Stimulated activated CD8-positive, alpha-beta memory T cell treated with anti-CD3 and anti-CD28 coated beads, Interleukin-12 subunit alpha, Interleukin-12 subunit beta, amount 100 ng/mL, for 4 hours (primary cell): ENCODE measurements around the gene CDYL2.

ENCODE experiments used
- DNase-seq: peaks from one replicate; pipeline ENCODE4 v3.0.0-alpha.2; 2020; ENCODE audit warnings: low read depth

Gene CDYL2

GRCh38 chr16:80620736-80621605, 183.4 kb downstream of the CDYL2 start:
- DNase-seq: no peak

- no peak for DNase-seq
Observed at GRCh38 chr16:80619824-80620223, 184.6 kb downstream of the CDYL2 start.

GRCh38 chr16:80618862-80619648, 185.3 kb downstream of the CDYL2 start:
- DNase-seq: no peak

GRCh38 chr16:80616362-80616761, 188.0 kb downstream of the CDYL2 start:
- no peak for DNase-seq

GRCh38 chr16:80615735-80616134, 188.7 kb downstream of the CDYL2 start:
- DNase-seq: no peak

GRCh38 chr16:80614908-80615671, 189.3 kb downstream of the CDYL2 start:
- no peak for DNase-seq

- DNase-seq: no peak
Observed at GRCh38 chr16:80612461-80613017, 191.9 kb downstream of the CDYL2 start.

- DNase-seq: no peak
Observed at GRCh38 chr16:80611930-80612327, 192.5 kb downstream of the CDYL2 start.

GRCh38 chr16:80611171-80611929, 193.0 kb downstream of the CDYL2 start:
- no peak for DNase-seq

- no peak for DNase-seq
Observed at GRCh38 chr16:80610481-80611156, 193.8 kb downstream of the CDYL2 start.

GRCh38 chr16:80608946-80609345, 195.5 kb downstream of the CDYL2 start:
- no peak for DNase-seq

GRCh38 chr16:80607204-80607603, 197.2 kb downstream of the CDYL2 start:
- no peak for DNase-seq

GRCh38 chr16:80606221-80606766, 198.1 kb downstream of the CDYL2 start:
- DNase-seq: no peak

GRCh38 chr16:80604600-80605355, 199.6 kb downstream of the CDYL2 start:
- no peak for DNase-seq

GRCh38 chr16:80602894-80603293, 201.5 kb downstream of the CDYL2 start:
- DNase-seq: no peak

GRCh38 chr16:80601182-80601581, 203.2 kb downstream of the CDYL2 start:
- DNase-seq: no peak

- no peak for DNase-seq
Observed at GRCh38 chr16:80599466-80599865, 204.9 kb downstream of the CDYL2 start.

GRCh38 chr16:80596507-80597207, 207.7 kb downstream of the CDYL2 start:
- no peak for DNase-seq

- DNase-seq: no peak
Observed at GRCh38 chr16:80594756-80595155, 209.6 kb downstream of the CDYL2 start.
